OCI-M1 (cell line): ENCODE measurements around the gene MTA1.
A peak's percentile ranks its signal among the peaks of the same experiment; 100 is the strongest.

Experiments used
- DNase-seq: peaks from one replicate; lab custom pipeline; 2025; lab: John Stamatoyannopoulos, UW

MTA1 gene

DNA sequence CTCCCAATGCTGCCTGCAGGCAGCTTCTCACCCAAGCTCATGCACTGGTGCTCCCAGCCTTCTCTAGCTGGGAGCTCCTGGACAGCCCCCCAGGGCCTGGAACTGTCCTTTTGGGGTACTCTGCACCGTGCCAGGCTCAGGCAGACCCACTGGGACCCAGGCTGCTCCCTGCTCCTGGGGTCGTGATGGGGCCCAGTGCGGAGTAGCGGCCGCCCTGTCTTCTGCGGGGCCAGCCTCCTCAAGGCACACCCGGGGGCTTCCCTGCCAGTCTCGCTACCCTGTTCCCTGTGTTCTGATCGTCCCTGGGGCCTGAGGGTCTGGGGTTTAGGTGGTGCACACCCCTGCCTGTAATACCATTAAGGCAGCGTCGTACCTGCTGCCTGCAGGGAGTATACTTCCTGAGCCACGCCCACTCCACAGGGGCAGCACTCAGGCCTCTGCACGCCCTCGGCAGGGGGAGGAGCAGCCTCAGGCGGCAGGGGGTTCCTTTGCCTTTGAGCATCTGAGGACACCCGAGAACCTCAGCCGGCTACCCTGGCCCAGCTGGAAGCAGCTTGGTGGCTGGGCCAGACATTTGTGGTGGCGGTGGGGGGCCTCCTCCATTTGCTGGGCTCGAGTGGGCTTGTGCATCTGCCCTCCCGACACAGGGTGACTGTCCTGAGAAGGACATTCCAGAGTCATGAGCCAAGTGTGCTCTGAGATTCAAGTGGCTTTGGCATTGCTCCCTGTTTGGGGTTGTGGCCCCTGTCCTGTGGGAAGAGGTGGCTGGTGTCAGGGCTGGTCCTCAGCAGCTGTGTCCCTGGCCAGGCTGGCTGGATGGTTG is 45.8 kb downstream of the MTA1 start:
- no peak for DNase-seq

DNA sequence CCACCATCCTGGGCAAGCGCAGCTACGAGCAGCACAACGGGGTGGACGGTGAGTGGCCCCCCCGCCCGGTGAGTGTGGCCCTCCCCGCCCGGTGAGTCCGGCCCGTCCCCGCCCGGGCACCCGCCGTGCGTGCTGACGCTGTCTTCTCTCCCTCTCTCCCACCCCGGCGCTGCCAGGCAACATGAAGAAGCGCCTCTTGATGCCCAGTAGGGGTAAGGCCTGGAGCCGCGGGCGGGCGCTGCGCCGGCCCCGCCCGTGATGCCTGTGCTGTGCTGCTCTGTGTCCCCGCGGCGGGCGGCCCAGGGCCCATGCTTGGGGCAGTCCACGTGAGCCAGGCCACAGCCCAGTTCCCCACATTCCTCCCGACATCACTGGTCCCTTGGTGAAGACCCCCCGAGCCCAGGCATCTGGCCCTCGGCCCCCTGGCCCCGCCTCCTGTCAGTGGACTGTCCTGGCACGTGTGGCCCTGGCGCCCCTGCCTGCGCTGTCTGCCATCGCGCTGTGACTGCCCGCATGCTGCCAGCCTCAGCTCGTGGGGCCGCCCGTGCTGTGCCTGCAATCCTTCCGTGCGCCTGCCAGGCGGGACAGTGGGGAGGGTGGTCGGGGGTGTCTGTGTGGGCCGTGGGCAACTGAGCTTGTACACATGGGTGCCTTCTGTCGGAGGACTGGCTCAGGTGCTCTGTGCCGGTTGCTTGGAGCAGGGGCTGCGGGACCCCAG is 47.1 kb downstream of the MTA1 start:
- no peak for DNase-seq

DNA sequence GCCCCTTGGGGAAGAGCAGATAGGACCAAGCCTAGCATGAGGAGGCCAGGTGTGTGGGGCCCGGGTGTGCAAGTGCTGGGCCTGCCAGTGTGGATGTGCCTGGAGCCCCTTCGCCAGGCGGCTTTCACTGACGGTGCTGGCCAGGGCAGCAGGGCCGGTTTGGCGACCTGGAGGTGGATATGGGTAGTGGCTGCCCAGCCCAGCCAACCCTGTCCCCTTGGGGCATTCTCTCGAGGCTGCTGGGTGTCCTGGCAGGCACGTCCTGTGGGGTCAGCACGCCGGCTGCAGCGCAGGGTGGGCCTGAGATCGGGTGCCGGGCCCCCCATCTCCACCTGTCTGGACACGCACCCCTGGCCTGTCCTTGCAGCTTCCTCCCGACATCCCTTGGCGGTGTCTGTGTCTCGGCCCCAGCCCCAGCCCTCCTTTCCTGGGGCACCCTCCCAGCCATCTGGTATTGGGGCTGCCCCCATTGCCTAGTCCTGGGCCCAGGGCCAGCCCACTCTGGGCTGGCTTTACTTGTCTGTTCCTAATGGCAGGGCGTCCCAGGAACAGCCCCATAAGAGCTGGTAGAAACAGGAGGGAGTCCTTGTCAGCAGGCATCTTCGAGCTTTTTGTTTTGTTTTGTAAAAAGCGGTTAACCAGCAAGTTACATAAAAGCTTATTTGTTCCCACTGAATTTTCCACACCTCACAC is 47.8 kb downstream of the MTA1 start:
- DNase-seq = no peak

DNA sequence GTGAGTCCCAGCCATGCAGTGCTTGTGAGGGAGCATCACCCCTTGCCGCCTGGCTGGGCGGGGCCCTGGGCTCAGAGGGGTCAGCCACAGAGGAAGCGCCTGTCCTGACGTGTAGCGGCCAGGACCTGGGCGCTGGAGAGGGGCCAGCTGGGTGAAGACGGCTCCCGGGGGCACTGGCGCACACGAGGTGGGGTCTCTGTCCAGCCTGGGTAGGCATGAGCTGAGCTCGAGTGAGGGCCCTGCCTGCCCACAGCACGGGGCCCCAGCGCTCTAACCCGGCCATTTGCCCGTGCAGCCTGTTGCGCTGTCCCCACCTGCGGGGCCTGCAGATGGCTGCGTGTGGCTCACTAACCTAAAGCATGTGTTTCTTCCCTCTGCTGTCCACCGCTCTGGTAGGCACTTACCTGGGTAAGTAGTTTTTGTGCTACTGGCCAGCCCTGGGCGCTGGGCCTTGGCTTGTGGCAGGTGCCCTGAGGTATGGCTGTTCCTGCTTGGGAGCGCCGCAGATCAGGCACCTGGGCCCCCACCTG is 48.4 kb downstream of the MTA1 start:
- DNase-seq = no peak

DNA sequence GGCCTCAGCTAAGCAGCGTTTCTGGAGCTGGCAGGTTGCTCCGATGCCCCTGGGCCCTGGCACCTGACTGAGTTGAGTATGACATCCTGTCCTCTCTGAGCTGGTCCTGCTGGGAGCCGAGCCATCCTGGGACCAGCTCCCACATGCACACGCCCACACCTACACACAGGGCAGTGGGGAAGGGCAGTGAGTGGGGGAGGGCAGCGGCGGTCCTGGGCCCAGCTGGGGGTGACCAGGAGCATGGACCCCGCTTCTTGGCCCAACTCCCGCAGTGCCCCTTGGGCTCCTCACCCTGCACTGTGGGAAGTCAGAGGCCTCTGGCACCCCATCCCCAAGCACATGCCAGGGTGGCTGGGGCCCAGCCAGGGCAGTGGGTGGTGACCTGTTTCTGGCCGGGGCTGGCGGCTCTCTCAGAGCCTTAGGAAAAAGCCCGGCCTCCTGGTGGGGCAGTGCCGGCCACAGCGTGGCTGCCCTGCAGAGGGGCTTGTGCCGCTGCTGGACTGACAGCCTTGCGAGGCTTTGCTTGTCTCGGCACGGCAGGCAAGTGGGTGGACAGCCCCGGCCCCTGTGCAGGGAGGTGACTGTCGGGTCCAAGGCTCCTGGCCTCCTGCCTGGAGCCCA is 49.1 kb downstream of the MTA1 start:
- no peak for DNase-seq

DNA sequence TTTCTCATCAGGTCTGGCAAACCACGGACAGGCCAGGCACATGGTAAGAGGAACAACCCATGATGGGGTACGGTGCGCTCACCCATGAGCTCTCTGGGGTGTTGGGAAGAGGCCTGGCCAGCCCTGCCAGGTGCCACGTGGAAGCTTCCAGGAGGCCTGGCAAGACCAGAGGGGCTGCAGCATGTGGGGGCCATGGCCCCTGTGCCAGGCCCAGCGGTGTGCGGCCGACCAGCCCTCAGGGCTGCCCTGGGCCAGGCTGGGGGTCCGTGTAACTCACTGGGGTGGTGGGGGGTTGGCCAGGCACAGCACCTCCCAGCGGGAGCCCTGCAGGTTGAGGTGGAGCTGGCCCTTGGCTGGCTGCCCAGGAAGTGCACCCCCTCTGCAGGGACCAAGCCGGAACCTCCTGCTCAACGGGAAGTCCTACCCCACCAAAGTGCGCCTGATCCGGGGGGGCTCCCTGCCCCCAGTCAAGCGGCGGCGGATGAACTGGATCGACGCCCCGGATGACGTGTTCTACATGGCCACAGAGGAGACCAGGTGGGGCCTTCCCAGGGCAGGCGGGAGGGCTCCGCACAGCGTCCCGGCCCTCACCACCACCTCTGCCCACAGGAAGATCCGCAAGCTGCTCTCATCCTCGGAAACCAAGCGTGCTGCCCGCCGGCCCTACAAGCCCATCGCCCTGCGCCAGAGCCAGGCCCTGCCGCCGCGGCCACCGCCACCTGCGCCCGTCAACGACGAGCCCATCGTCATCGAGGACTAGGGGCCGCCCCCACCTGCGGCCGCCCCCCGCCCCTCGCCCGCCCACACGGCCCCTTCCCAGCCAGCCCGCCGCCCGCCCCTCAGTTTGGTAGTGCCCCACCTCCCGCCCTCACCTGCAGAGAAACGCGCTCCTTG is 50.1 kb downstream of the MTA1 start:
- no peak for DNase-seq

DNA sequence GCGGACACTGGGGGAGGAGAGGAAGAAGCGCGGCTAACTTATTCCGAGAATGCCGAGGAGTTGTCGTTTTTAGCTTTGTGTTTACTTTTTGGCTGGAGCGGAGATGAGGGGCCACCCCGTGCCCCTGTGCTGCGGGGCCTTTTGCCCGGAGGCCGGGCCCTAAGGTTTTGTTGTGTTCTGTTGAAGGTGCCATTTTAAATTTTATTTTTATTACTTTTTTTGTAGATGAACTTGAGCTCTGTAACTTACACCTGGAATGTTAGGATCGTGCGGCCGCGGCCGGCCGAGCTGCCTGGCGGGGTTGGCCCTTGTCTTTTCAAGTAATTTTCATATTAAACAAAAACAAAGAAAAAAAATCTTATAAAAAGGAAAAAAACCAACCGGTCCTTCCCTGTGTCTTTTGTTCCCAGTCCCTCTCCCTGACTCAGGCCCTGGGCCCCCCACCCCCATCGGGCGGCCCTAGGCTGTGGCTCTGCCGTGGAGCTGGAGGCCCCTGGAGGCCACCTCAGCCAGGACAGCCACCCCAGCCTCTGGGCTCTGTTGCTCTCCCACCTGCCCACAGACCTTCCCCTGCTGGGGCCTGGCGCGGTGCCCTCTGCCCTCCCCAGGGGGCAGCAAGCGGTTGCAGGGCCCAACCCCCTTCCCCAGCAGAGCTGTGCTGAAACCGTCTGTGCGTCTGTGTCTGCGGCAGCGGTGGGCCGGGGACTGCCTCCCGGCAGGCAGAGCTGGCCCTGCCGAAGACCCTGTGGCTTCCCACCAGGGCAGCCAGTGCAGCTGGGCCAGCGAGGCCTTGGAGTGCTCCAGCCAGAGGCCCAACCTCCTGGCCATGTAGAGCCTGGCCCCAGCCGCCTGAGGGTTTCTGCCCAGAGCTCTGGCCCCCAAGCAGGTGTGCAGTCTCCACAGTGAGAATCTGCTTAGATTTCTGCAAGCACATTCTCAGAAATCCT is 51.0 kb downstream of the MTA1 start:
- DNase-seq = no peak

DNA sequence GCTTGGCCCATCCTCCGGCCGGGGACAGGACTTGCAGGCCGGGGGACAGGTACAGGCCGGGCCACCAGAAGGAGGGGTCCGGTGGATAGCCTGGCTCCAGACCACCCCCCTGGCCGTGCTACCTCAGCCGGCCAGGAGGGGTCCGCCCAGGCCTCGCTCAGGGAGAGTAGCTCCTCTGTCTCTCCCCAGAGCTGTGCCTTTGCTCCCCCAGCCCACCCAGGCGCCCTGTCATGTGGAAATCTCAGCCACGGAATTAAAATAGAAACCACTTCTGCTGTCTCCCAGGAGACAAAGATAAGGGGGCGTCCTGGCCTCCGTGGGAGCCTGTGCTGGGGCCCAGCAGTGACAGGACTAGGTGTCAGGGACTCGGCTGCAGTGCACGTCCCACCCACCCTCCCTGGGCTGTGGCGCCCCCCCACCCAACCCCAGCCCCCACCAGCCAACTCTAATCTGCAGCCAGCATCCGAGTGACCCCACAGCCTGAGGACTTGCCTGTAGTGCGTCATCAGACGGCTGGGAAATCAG is 51.7 kb downstream of the MTA1 start:
- DNase-seq = no peak

DNA sequence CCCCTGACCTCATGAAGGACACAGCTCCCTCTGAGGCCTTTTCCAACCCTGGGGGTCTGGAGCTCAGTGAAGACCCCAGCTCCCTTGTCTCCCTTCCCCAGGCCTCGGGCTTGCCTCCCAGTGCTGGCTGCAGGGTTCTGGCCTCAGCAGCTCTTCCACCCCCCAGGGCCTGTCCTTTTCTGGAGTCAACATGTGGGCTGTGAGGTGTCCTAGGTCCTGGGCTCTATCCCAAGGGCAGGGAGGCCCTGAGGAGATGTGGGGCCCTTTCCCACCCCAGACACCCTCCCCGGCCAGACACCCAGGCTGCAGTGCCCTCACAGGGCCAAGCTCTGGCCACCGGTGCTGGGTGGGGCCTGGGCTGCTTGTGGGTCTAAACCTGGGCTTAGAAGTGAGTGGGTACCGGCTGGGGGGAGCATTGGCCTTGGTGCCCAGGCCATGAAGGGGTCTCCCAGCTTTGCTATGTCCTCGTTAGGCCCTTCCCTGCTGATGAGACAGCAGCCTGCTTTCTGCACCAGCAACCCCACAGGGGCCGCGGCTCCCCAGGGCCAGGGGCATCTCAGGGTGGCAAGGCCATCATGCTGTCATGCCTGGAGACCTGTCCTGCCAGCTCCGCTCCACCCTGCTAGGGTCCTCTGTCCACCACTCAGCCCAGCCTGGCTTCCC is 52.3 kb downstream of the MTA1 start:
- DNase-seq = no peak

DNA sequence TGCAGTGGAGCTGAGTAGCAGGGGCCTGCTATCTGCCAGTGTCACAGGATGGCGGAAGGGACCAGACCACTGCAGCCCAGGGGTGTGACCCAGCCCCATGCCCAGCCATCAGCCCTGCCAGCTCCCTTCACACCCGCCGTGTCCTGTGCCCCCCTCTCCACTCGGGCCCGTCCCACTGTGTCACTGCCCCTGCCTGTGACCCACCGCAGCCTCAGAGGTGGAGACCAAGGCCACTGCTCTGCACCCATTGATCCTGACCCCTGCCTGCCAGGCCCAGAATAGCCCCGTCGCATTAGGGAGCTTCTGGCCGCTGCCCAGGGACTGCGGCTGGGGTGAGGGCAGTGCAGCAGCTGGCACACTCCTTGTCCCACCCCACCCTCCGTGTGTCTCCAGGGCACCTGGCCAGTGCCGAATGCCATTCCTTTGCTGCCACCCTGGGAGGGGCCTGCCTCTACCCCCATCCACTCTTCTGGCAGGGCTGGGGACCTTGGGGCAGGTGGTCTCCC is 52.9 kb downstream of the MTA1 start:
- DNase-seq = no peak

DNA sequence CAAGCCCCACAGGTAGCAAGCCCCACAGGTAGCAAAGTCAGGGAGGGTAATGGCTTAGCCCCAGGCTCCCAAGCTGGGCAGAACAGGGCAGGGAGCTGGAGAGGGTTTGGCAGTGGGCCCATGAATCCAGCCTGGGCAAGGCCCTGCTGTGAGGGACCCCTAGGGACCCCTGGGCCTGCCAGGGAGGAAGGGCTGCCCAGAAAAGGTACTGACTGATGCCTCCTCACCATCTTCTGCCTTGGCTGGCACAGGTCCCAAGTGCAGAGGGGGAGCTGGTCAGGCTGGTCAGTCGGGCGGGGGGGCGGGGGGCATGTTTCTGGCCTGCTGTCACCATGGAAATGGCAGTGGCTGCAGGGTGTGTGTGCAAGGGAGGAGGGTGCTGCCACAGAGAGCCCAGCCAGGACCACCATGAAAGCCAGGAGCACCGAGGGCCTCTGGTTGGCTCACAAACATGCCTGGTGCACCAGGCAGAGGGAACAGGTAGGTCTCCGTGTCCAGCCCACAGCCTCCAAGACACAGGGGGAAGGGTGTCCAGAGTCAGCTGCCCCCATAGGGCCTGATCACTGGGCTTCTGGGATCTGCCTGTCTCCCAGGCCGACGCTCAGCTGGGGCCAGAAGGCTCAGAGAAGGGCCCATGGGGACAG is 53.5 kb downstream of the MTA1 start:
- DNase-seq = no peak

DNA sequence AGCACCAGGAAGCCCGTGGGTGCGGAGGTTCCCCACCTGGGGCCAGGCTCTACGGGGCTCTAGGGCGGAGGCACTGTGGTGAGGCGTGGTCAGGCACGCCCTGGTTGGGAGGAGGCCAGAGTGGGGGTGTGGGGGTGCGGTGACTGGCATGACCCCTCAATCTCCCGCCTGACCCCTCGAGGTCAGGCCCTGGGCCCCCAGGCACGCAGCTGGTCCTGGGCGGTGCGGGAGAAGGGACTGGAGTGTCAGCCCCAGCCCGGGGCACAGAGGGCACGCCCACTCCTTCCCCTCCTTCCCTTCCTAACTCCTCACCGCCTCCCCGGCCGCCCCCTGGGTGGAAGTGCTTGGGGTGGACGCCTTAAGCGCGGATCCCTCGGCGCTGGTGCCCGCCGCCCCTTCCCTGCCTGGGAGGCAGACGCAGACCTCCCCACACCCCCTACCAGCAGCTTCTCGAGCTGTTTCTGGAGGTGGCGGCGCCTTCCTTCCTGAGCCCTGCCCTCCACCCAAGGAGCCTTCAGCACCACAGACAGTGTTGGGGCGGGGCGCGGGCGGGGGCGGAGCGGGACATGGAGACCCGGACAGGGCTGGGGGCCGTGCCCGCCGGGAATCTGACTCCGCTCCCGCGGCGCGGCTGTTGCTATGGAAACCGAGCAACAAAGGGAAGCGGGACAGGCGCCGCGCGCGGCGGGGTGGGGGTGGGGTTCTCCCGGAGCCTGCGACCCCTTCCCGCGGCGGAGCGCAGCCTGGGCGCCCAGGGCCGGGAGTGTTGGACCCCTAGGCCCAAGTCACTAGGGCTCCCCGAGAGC is 54.3 kb downstream of the MTA1 start:
- peak; percentile 62 for DNase-seq

DNA sequence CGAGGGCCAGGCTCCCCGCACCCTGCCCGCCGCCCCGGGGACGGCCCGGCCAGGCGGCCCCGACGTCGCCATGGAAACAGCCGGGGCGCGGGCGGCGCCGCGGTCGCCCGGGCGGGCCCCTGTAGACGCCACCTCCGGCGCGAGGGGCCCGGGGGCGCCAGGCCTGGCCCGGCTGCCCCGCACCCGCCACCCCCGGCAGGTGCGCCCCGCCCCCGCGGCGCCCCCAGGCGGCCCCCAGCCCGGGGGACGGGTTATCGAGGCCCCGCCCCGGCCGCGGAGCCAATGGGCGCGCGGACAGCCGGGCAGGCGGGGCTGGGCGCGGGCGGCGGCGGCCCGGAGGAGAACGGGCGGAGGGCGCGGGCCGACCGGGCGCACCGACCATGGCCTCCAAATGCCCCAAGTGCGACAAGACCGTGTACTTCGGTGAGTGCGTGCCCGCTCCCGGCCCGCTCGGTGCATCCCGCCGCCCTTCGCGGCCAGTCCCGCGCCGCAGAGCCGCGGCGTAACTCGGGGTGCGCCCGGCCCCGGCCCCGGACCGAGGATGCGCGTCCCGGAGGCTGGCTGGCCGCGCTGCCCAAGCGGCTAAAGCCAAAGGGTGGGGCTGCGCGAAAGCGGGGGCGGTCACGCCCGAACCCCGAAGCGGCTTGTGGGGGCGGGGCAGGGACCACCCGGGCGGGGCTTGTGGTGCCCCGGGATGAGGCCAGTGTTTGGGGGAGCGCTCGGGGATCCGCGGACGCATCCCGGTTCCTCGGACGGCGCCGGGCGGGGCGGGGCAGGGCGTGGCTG is 55.0 kb downstream of the MTA1 start, which contains the start of gene CRIP2:
CRIP2 (plus strand) TSS at position 339 of the 786 bp plus-strand sequence; CDS start at position 381, 42 bp downstream.
- DNase-seq = peak; percentile 26

DNA sequence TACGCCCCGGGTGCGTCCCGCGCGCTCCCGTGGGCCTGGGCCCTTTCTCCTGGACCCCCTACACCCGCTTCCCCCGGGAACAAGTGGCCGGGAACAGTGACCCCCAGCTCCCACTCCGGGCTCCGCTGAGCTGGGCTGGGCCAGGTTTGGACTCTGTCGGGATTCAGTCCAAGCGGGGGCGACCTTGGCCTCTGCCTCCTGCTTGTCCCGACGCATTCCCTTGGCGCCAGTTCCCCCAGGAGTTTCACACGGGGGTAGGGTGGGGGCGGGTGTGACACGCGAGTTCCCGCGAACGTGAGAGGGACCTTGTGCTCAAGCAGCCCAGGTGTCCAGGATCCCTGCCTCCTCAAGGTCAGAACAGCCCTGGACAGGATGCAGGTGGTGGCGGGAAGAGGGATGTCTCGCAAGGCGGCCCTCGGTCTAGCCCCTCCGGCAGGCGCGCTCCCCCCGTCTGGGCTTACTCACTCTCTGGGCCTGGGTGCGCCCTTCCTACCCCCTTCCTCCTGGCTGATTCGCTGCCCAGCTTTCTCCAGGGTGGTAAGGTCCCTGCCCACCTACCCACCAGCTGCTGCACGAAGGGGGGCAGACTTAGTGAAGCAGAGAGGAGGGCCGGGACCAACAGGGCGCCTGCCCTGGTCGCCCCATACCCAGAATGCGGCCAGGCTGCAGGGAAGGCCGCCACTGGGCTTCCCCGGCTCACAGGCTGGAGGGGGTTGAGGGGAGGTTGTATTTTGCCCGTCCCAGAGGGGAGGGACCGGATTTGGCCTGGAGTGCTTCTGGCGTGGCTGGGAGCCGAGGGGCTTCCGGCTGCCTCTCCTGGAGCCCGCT is 55.9 kb downstream of the MTA1 start:
- no peak for DNase-seq

DNA sequence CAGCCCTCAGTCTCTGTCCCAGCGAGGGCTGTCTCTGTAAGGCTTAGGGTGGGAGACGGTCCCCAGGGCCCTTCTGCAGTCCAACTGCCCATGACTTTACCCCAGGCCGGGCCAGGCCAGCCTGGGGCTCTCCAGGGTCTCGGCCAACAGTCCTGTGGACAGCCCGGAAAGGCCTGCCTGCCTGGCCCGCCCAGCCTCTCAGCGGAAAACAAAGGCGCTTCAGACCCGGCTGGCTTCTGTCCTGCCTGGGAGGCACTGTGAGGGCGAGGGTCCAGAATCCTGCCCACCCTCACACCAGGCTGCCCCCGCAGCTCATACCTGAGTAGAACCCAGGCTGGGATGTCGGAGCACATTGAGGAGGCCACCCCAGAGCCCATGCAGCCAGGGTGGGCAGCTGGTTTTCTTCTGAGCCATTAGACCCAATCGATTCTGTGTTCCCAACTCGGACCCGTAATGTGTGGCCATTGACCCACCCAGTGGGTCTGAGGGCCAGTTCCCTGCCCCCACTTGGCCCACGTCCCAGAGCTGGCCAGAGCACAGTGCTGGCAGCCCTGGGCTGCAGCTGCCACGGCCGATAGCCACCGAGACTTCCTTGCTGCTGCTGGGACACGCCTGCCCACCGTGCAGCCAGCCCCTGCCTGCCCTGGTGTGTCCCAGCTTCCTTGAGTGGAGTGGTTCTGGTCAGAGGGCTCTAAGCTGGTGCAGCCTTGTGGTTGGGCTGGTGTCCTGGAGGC is 56.6 kb downstream of the MTA1 start:
- DNase-seq = no peak
